HG03045 (cell line): ENCODE measurements around the gene IFT57.
A peak's percentile ranks its signal among the peaks of the same experiment; 100 is the strongest.

Experiments used
- ATAC-seq: cut with Tn5 transposase; IDR thresholded peaks from one replicate; pipeline ENCODE4 v1.9.1; 2021; ENCODE audit warnings: mild to moderate bottlenecking, moderate library complexity; ENCODE audit not compliant: unreplicated experiment

Gene IFT57

DNA sequence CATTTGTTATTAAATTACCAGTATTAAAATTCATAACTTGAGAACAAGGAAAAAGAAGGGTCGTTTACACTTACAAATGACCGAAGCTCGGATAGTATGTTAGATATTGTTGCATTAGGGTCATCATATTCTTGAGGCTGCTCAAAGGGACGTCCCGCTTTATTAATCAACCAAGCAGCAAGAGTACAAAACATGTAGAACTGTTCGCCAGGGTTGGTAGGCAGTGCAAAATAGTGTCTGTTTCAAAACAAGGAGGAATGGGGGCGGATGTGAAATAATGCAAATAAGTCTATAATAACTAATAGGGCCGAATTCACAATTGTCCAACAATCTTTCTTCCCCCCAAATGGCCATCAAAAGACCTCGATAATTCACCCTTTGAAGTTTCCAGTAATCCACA lies 2.9 kb downstream of the IFT57 start:
- ATAC-seq = no peak

GRCh38 chr3:108218811-108219210 lies 3.4 kb downstream of the IFT57 start:
- no peak for ATAC-seq

- no peak for ATAC-seq
These were observed 6.4 kb downstream of the IFT57 start for GRCh38 chr3:108215871-108216270.

GRCh38 chr3:108209579-108209978 lies 12.6 kb downstream of the IFT57 start:
- peak; percentile 56 for ATAC-seq

- peak; percentile 93 for ATAC-seq
These were observed 13.4 kb downstream of the IFT57 start for GRCh38 chr3:108208831-108209230.

- no peak for ATAC-seq
These were observed 19.4 kb downstream of the IFT57 start for GRCh38 chr3:108202834-108203233.

DNA sequence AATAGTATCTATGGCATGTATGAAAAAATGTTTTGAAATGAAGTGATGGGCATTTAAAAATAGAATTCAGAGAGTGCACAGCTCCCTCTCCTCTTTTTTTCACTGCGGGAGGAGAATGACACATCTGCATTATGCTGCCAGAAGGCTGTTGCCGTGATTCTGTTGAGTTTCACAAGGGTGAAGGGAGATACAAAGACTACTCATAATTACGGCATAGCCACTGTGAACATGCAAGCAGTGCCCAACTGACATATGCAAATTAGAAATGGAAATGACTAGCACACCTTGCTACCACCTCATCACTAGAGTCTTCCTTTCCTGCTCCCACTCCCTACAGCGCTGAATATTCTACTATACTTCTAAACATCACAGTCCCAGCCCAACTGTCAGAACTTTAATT lies 20.1 kb downstream of the IFT57 start:
- ATAC-seq = no peak

DNA sequence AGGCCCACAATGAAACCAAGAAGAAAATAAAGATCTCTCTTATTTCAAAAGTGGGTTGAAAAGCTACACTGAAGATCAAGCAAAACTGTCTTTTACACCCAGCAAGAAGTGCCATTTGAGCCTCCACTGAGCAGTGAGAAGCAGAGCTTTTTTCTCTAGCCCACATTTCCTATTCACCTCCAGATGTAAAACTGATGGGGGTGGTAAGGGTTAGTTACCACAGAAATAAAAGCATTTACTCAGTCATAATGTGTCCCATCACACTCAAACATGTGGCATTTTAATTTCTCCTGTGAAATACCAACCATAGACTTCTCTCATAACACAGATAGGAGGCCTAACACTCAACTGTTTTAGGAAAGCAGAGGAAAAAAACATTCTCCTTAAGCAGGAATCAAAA lies 21.0 kb downstream of the IFT57 start:
- no peak for ATAC-seq

GRCh38 chr3:108200578-108200977 lies 21.6 kb downstream of the IFT57 start:
- no peak for ATAC-seq

- ATAC-seq = no peak
These were observed 22.2 kb downstream of the IFT57 start for GRCh38 chr3:108200024-108200423.

DNA sequence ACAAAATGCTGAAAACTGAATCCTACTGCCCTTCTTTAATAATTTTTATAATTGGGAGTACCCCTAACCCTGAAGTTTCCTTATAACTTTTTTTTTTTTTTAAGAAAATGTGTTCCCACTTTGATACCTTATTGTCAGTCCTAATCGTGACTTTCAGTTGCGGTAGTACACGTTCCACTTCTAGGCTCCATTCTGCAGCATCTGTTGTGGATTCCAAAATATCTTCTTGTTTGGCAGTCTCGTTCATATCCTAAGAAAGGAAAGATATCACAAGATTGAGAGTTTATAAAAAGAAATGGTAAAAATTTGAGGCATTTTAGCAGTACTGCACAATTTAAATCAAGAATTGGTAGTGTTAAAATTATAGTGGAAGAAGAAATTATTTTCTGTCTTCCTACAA lies 30.8 kb downstream of the IFT57 start:
- no peak for ATAC-seq

- no peak for ATAC-seq
These were observed 31.9 kb downstream of the IFT57 start for GRCh38 chr3:108190346-108190745.

DNA sequence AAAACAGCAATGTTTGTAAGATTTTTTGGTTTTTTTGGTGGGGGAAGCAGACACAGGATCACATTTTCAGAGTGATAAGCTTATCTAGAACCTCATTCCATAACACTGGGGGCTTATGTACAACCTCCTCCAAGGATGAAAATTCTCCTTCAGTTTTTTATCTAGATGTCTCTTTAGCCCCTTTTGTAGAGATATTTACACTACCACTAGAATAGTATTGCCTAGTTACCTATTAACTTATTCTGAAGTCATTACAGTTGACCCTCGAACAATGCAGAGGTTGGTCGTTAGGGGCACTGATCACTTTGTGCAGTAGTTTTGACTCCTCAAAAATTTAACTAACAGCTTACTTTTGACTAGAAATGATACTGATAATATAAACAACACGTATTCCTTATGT lies 32.8 kb downstream of the IFT57 start:
- no peak for ATAC-seq

DNA sequence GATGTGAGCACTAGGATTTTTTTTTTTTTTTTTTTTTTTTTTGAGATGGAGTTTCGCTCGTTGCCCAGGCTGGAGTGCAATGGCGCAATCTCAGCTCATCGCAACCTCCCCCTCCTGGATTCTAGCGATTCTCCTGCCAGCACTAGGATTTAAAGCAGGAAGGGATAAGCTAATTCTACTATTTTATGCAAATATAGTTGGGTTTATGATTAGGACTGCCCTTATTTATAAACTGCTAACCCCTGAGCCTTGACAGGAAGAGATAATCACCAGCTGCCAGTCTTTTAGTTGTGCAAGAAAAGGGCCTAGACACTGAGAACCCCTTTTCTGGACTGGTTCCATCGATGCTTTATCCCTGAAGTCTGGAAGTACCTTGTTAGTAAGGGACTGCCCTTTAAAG lies 36.7 kb downstream of the IFT57 start:
- ATAC-seq = no peak

- no peak for ATAC-seq
These were observed 37.4 kb downstream of the IFT57 start for GRCh38 chr3:108184824-108185223.

DNA sequence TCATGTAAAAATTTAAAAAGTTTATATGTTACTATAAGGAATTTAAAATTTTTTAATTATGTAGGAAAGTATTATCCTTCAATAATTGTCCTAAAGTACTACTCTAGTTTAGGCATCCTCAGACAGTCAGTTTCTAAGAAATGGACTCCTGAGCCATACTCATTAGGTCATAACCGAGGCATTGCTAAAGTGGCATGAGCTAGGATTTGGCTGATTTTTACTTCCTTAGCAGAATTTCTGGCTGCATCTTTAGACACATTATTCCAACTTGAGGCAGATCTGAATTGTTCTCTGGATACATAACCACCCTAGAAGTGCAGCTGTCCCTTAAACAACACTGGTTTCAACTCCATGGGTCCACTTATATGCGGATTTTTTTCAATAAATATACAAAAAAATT lies 38.3 kb downstream of the IFT57 start:
- no peak for ATAC-seq

DNA sequence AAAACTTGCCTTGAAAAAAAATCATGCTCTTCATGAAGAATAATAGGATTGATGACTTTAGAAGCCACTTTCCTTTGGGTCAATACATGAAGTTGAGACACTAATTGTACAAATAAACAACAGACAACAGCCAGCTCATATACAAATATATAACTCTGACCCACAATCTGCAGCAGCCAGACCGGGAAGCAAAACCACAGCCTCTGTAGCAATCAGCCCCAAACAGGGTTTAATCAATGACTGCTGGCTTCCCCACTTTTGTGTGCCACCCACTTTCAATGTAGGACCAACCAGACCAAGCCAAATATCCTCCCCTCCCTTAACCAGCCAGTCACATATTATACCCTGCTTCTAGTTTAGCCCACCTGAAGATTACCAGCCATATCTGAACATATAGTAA lies 39.0 kb downstream of the IFT57 start:
- no peak for ATAC-seq

DNA sequence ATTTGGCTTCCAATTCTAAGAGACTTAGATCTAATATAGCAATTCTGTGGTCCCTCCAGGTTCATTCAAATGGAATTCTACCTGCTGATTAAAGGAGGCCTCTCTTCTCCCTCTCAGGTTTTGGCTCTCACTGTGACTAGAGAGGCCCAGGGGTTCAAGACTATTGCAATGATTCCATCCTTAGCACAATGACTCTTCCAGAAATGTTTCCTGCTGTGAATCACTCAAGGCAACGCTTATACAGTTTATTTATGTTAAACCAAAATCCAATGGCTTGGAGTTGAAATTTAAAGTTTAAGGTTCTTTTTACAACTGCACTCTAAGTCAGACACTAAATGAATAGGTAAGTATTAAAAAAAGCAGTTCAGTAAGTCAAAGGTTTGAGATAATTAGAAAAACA lies 39.9 kb downstream of the IFT57 start:
- no peak for ATAC-seq

DNA sequence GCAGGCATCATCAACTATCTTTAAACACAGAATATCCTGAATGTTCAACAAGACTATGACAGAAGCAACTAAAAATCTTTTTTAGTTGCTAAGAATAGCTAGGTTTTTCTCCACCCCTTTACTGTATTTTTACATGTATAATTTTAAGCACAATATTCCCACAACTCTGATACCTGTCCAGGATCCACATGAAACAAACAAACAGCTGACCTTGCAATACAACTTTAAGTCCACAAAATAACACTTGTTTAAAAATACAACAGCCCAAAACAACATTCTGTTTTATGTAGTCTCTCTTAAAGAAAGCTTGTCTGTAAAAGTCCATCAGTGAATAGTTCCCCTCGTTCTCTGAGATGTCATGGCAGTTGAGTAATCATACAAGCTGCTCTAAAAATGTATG lies 41.1 kb downstream of the IFT57 start:
- no peak for ATAC-seq

DNA sequence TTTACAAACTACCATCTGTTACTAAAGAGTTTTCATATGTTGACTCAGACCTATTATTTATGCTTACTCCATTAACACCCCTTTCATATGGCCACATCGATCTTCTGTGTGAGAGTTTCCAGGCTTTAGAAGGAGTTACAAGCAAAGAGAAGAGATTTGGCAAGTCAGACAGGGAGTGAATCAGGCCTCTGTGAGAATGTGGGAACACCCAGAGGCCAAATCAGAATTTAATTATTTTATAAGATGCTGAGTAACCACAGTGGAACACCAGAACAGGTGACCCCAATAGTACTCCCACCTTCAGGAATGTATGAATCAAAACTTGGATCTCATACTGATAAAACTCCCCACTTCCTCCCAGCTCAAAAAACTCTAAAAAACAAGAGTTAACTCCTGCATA lies 42.0 kb downstream of the IFT57 start:
- no peak for ATAC-seq

DNA sequence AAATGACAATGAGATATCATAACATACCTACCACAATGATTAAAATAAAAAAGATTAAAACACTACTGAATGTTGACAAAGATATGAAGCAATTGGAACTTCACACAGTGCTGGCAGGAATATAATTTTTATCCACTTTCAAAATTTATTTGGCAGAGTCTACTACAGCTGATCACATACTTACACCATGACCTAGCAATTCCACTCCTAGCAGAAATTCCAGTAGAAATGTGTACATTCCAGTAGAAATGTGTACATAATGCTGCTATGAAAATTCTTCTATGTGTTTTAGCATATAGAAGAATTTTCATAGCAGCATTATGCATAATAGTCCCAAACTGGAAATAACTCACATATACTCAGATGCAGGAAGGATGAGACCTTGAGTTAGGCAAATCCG lies 43.5 kb downstream of the IFT57 start:
- no peak for ATAC-seq

DNA sequence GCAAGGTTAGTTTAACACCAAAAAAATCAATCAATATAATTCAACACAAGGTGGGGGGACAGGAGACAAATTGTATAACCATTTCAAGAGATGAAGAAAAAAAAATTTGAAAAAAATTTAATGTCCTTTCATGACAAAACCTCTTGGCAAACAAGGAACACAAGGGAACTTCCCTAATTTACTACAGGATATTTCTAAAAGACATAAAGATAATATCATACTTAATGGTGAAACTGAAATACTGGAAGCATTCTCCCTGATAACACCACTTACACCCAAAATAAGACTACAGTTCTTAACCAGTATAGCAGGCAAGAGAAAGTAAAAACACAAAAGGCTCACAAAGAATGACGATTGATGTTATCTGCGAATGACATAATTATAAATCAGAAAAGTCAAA lies 44.7 kb downstream of the IFT57 start:
- ATAC-seq = no peak

DNA sequence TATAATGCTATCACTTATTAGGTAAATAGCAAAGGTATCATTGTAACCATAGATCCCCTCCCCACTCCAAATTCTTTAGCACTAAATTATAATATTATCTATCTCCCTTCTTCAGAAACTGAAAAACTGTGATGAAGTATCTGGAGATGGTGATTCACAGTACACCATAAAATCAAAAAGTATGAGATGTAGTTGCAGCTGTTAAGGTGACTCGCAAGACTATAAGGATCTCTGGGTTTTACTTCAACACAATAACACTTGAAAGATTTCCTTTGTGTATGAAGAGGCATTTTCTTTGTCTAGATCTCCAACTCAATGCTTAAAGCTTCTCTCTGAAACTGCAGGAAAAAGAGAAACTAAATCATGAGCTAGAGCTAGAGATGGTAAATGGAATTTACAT lies 46.9 kb downstream of the IFT57 start:
- no peak for ATAC-seq

GRCh38 chr3:108171106-108171505 lies 51.1 kb downstream of the IFT57 start:
- ATAC-seq = no peak
